RWPE2 (cell line): ENCODE data around the gene ACAD8.

ENCODE experiments used
- ATAC-seq: fragments of 200-7000 bp; cut with Tn5 transposase; 3 replicates; pipeline ENCODE4 v1.9.1; 2021; ENCODE audit warnings: low read depth
- DNase-seq: peaks from one replicate; pipeline ENCODE4 v3.0.0-alpha.2; 2020; ENCODE audit warnings: low spot score
- H3K27ac ChIP-seq: fragments of 450-650 bp; 2 replicates; pipeline ENCODE4 v1.5.1; 2017; ENCODE audit warnings: mild to moderate bottlenecking; ENCODE audit not compliant: poor library complexity, severe bottlenecking
- H3K27me3 ChIP-seq: fragments of 250-450 bp; sonication (Bioruptor Pico); 2 replicates; pipeline ENCODE4 v1.5.1; 2021; ENCODE audit warnings: mild to moderate bottlenecking, moderate library complexity; ENCODE audit not compliant: insufficient read depth, poor library complexity, severe bottlenecking
- H3K36me3 ChIP-seq: fragments of 250-450 bp; sonication (Bioruptor Pico); 2 replicates; pipeline ENCODE4 v1.5.1; 2020; ENCODE audit warnings: low read depth, mild to moderate bottlenecking, moderate library complexity
- H3K4me1 ChIP-seq: fragments of 250-450 bp; sonication (Bioruptor Pico); 2 replicates; pipeline ENCODE4 v1.5.1; 2021; ENCODE audit warnings: mild to moderate bottlenecking, moderate library complexity; ENCODE audit not compliant: insufficient read depth, poor library complexity, severe bottlenecking
- H3K4me3 ChIP-seq: fragments of 250-450 bp; sonication (Bioruptor Pico); 2 replicates; pipeline ENCODE4 v1.5.1; 2021; ENCODE audit warnings: mild to moderate bottlenecking, moderate library complexity; ENCODE audit not compliant: severe bottlenecking
- H3K9me3 ChIP-seq: fragments of 250-450 bp; sonication (Bioruptor Pico); 2 replicates; pipeline ENCODE4 v1.5.1; 2021; ENCODE audit warnings: mild to moderate bottlenecking, moderate library complexity; ENCODE audit not compliant: severe bottlenecking
- CTCF ChIP-seq: fragments of 450-650 bp; IDR thresholded peaks from one replicate; pipeline ENCODE4 v1.5.1; 2017; ENCODE audit warnings: mild to moderate bottlenecking, moderate library complexity; ENCODE audit not compliant: poor library complexity, severe bottlenecking

ACAD8 gene

GRCh38 chr11:134293119-134294113 lies 40.0 kb downstream of the ACAD8 start:
- TF ChIP-seq CTCF = no peak
- Histone ChIP-seq H3K27ac (no peak overlapping the region), H3K9me3 (no peaks in the 10 kb centered on the region), H3K4me3 (no peak overlapping the region), H3K36me3 (no peaks in the 10 kb centered on the region), H3K27me3 (no peaks in the 10 kb centered on the region), H3K4me1 (no peaks in the 10 kb centered on the region)
- DNase-seq = no peak
- ATAC-seq = no peak

GRCh38 chr11:134294664-134295063 lies 41.3 kb downstream of the ACAD8 start:
- Histone ChIP-seq H3K36me3 (no peaks in the 10 kb centered on the region), H3K27me3 (no peaks in the 10 kb centered on the region), H3K9me3 (no peaks in the 10 kb centered on the region), H3K4me3 (no peak overlapping the region), H3K4me1 (no peaks in the 10 kb centered on the region), H3K27ac (no peak overlapping the region)
- ATAC-seq = no peak
- no peak for DNase-seq
- TF ChIP-seq CTCF = no peak

GRCh38 chr11:134312223-134312622 lies 58.9 kb downstream of the ACAD8 start:
- Histone ChIP-seq H3K27ac (no peak overlapping the region), H3K4me1 (no peaks in the 10 kb centered on the region), H3K36me3 (no peaks in the 10 kb centered on the region), H3K4me3 (no peak overlapping the region), H3K9me3 (no peaks in the 10 kb centered on the region), H3K27me3 (peaks cover 7% of the 10 kb centered on the region)
- ATAC-seq (no peak), DNase-seq (no peak)
- TF ChIP-seq CTCF = no peak

- peaks cover 9% of the 10 kb centered on the region for H3K27me3 ChIP-seq
- no peak overlapping the region for H3K27ac ChIP-seq
- DNase-seq (no peak), ATAC-seq (no peak)
- no peaks in the 10 kb centered on the region for H3K4me1 ChIP-seq
- H3K36me3 ChIP-seq = no peaks in the 10 kb centered on the region
- no peak for TF ChIP-seq CTCF
- H3K9me3 ChIP-seq = no peaks in the 10 kb centered on the region
- H3K4me3 ChIP-seq = no peak overlapping the region
These were observed 59.4 kb downstream of the ACAD8 start for GRCh38 chr11:134312807-134313206.

- no peak for DNase-seq
- TF ChIP-seq CTCF = no peak
- ATAC-seq = peak; percentile 12; the same call in 1 of the 3 replicates
- no peak overlapping the region for H3K4me3 ChIP-seq
- no peak overlapping the region for H3K27ac ChIP-seq
- H3K4me1 ChIP-seq = no peaks in the 10 kb centered on the region
- no peaks in the 10 kb centered on the region for H3K36me3 ChIP-seq
- H3K9me3 ChIP-seq = no peaks in the 10 kb centered on the region
- peaks cover 9% of the 10 kb centered on the region for H3K27me3 ChIP-seq
These were observed 60.0 kb downstream of the ACAD8 start for GRCh38 chr11:134313379-134313778.
